HepG2 (cell line): ENCODE results near the gene FBXO41. TPM values are rescaled to one million over a fixed set of nuclear protein-coding genes. Genes with fewer than 3 reads are reported as not detected.

Source experiments
- FOXA1 ChIP-seq, 2 experiments: fragments of 450-650 bp in 1 of 2; sonication (generic) in 1 of 2; formaldehyde crosslinking in 1 of 2; IDR thresholded peaks; 2 replicates each; pipeline versions ENCODE4 v1.4.0 to v1.6.1; 2016 to 2020; ENCODE audit warnings: missing genetic modification reagents in 1 of 2
- POLR2A ChIP-seq, 2 experiments: IDR thresholded peaks; 2 replicates each; pipeline ENCODE4 v1.6.1; 2011; ENCODE audit warnings: low read depth in 2 of 2, low read length in 2 of 2, mild to moderate bottlenecking in 1 of 2, moderate library complexity in 1 of 2; ENCODE audit not compliant: insufficient read depth in 1 of 2
- RXRA ChIP-seq: sonication (generic); formaldehyde crosslinking; IDR thresholded peaks from 2 replicates; pipeline ENCODE4 v1.5.1; 2020; ENCODE audit warnings: missing genetic modification reagents
- SIN3A ChIP-seq: IDR thresholded peaks from 2 replicates; pipeline ENCODE4 v1.6.1; 2011; ENCODE audit warnings: low read depth, mild to moderate bottlenecking, control low read depth, low read length, borderline replicate concordance
- TBX2 ChIP-seq: sonication (generic); formaldehyde crosslinking; IDR thresholded peaks from 2 replicates; pipeline ENCODE4 v1.5.0; 2020; ENCODE audit warnings: missing genetic modification reagents, mild to moderate bottlenecking, borderline replicate concordance
- ZEB1 ChIP-seq: IDR thresholded peaks from 2 replicates; pipeline ENCODE4 v1.6.1; 2012; ENCODE audit warnings: mild to moderate bottlenecking, low read depth, inconsistent platforms; ENCODE audit not compliant: insufficient replicate concordance
- ZNF121 ChIP-seq: sonication (generic); formaldehyde crosslinking; IDR thresholded peaks from 2 replicates; pipeline ENCODE4 v1.5.0; 2020; ENCODE audit warnings: mild to moderate bottlenecking, missing genetic modification reagents
- ZNF180 ChIP-seq: sonication (generic); formaldehyde crosslinking; IDR thresholded peaks from 2 replicates; pipeline ENCODE4 v1.4.0; 2020; ENCODE audit warnings: low read depth, missing genetic modification reagents, borderline replicate concordance
- ZNF3 ChIP-seq: IDR thresholded peaks from 2 replicates; pipeline ENCODE4 v1.7.0; 2017; ENCODE audit warnings: inconsistent platforms
- polyA plus RNA-seq, 8 experiments: library from polyadenylated mRNA; depleted of rRNA in 3 of 8; stranded (reverse) in 7 of 8; unstranded in 1 of 8; fragments of >200 nt; fragmentation: Illumina TruSeq in 4 of 8; extraction: Trizol in 4 of 8; gene quantifications; 2 replicates each; pipeline versions ENCODE4 v1.2.1 to v1.2.3, GENCODE V29; 2011 to 2016; ENCODE audit warnings: low read depth in 4 of 8, missing spikeins in 1 of 8, mixed read lengths in 1 of 8; ENCODE audit not compliant: insufficient read depth in 1 of 8
- total RNA-seq, 5 experiments: library from RNA; depleted of rRNA; stranded (reverse); fragments of >200 nt; fragmentation: Illumina TruSeq; extraction: Trizol; gene quantifications; 2 replicates each; pipeline ENCODE4 v1.2.3, GENCODE V29; 2016; ENCODE audit warnings: low read depth in 1 of 5
- TF ChIP-seq, protein P1 (sequence below): sonication (generic); formaldehyde crosslinking; IDR thresholded peaks from 2 replicates; pipeline ENCODE4 v1.5.0; 2020; ENCODE audit warnings: mild to moderate bottlenecking, missing genetic modification reagents, borderline replicate concordance
- TF ChIP-seq, protein P2 (sequence below), 2 experiments: IDR thresholded peaks; 2 replicates each; pipeline ENCODE4 v1.6.1; 2011 to 2012; ENCODE audit warnings: low read length in 2 of 2, borderline replicate concordance in 1 of 2, low read depth in 1 of 2, mild to moderate bottlenecking in 1 of 2, moderate library complexity in 1 of 2
- TF ChIP-seq, protein P3 (sequence below): sonication (generic); formaldehyde crosslinking; IDR thresholded peaks from 2 replicates; pipeline ENCODE4 v1.5.0; 2020; ENCODE audit warnings: mild to moderate bottlenecking, missing genetic modification reagents
- TF ChIP-seq, protein P4 (sequence below): sonication (generic); formaldehyde crosslinking; IDR thresholded peaks from 2 replicates; pipeline ENCODE4 v1.4.0; 2020; ENCODE audit warnings: mild to moderate bottlenecking, missing genetic modification reagents
- TF ChIP-seq, protein P5 (sequence below): sonication (generic); IDR thresholded peaks from 2 replicates; pipeline ENCODE4 v1.6.1; 2016; ENCODE audit warnings: low read depth, borderline replicate concordance

FBXO41 gene
- total and polyA plus RNA-seq, 2 of the 13 experiments (the other 11 are each of a cell fraction or from before 2014, with no cell fraction given) = 4.2 to 10.3 TPM

DNA sequence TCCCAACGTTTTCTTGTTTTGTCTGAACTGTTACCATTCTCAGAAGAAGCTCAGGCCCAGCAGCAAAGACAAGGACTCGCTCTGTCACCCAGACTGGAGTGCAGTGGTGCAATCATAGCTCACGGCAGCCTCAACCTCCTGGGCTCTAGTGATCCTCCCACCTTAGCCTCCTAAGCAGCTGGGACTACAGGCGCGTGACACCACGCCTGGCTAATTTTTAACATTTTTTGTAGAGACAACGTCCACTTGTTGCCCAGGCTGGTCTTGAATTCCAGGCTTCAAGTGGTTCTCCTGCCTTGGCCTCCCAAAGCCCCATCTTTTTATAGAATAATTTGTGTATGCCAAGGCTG, 72.2 kb downstream of the FBXO41 start (continued):
- TF ChIP-seq, protein P1, sequence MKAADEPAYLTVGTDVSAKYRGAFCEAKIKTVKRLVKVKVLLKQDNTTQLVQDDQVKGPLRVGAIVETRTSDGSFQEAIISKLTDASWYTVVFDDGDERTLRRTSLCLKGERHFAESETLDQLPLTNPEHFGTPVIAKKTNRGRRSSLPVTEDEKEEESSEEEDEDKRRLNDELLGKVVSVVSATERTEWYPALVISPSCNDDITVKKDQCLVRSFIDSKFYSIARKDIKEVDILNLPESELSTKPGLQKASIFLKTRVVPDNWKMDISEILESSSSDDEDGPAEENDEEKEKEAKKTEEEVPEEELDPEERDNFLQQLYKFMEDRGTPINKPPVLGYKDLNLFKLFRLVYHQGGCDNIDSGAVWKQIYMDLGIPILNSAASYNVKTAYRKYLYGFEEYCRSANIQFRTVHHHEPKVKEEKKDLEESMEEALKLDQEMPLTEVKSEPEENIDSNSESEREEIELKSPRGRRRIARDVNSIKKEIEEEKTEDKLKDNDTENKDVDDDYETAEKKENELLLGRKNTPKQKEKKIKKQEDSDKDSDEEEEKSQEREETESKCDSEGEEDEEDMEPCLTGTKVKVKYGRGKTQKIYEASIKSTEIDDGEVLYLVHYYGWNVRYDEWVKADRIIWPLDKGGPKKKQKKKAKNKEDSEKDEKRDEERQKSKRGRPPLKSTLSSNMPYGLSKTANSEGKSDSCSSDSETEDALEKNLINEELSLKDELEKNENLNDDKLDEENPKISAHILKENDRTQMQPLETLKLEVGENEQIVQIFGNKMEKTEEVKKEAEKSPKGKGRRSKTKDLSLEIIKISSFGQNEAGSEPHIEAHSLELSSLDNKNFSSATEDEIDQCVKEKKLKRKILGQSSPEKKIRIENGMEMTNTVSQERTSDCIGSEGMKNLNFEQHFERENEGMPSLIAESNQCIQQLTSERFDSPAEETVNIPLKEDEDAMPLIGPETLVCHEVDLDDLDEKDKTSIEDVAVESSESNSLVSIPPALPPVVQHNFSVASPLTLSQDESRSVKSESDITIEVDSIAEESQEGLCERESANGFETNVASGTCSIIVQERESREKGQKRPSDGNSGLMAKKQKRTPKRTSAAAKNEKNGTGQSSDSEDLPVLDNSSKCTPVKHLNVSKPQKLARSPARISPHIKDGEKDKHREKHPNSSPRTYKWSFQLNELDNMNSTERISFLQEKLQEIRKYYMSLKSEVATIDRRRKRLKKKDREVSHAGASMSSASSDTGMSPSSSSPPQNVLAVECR = 0 out of 2 replicates have a peak, but pooled peaks have one; percentile 11
- TF ChIP-seq ZNF121 (CRISPR knock-in tag) = no peak
- no peak for TF ChIP-seq TBX2 (CRISPR knock-in tag)
- TF ChIP-seq, protein P2, sequence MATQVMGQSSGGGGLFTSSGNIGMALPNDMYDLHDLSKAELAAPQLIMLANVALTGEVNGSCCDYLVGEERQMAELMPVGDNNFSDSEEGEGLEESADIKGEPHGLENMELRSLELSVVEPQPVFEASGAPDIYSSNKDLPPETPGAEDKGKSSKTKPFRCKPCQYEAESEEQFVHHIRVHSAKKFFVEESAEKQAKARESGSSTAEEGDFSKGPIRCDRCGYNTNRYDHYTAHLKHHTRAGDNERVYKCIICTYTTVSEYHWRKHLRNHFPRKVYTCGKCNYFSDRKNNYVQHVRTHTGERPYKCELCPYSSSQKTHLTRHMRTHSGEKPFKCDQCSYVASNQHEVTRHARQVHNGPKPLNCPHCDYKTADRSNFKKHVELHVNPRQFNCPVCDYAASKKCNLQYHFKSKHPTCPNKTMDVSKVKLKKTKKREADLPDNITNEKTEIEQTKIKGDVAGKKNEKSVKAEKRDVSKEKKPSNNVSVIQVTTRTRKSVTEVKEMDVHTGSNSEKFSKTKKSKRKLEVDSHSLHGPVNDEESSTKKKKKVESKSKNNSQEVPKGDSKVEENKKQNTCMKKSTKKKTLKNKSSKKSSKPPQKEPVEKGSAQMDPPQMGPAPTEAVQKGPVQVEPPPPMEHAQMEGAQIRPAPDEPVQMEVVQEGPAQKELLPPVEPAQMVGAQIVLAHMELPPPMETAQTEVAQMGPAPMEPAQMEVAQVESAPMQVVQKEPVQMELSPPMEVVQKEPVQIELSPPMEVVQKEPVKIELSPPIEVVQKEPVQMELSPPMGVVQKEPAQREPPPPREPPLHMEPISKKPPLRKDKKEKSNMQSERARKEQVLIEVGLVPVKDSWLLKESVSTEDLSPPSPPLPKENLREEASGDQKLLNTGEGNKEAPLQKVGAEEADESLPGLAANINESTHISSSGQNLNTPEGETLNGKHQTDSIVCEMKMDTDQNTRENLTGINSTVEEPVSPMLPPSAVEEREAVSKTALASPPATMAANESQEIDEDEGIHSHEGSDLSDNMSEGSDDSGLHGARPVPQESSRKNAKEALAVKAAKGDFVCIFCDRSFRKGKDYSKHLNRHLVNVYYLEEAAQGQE (IDR thresholded peaks at IDR 0.05; ENCODE audit: borderline replicate concordance in 1 of 2, low read depth in 1 of 2, low read length in 2 of 2) = no peak
- TF ChIP-seq SIN3A = no peak
- TF ChIP-seq, protein P3, sequence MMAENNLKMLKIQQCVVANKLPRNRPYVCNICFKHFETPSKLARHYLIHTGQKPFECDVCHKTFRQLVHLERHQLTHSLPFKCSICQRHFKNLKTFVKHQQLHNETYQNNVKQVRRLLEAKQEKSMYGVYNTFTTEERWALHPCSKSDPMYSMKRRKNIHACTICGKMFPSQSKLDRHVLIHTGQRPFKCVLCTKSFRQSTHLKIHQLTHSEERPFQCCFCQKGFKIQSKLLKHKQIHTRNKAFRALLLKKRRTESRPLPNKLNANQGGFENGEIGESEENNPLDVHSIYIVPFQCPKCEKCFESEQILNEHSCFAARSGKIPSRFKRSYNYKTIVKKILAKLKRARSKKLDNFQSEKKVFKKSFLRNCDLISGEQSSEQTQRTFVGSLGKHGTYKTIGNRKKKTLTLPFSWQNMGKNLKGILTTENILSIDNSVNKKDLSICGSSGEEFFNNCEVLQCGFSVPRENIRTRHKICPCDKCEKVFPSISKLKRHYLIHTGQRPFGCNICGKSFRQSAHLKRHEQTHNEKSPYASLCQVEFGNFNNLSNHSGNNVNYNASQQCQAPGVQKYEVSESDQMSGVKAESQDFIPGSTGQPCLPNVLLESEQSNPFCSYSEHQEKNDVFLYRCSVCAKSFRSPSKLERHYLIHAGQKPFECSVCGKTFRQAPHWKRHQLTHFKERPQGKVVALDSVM (CRISPR knock-in tag) = peak; percentile 98
- peak; percentile 75; the same call in 1 of the 2 replicates for TF ChIP-seq ZNF3 (CRISPR knock-in tag)
- TF ChIP-seq, protein P4, sequence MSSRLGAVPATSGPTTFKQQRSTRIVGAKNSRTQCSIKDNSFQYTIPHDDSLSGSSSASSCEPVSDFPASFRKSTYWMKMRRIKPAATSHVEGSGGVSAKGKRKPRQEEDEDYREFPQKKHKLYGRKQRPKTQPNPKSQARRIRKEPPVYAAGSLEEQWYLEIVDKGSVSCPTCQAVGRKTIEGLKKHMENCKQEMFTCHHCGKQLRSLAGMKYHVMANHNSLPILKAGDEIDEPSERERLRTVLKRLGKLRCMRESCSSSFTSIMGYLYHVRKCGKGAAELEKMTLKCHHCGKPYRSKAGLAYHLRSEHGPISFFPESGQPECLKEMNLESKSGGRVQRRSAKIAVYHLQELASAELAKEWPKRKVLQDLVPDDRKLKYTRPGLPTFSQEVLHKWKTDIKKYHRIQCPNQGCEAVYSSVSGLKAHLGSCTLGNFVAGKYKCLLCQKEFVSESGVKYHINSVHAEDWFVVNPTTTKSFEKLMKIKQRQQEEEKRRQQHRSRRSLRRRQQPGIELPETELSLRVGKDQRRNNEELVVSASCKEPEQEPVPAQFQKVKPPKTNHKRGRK (CRISPR knock-in tag) = no peak
- TF ChIP-seq FOXA1 (IDR thresholded peaks at IDR 0.05) = no peak
- no peak for TF ChIP-seq FOXA1 (CRISPR knock-in tag; IDR thresholded peaks at IDR 0.05)
- TF ChIP-seq ZEB1 = no peak
- no peak for TF ChIP-seq POLR2A (IDR thresholded peaks at IDR 0.05; ENCODE audit: insufficient read depth in 1 of 2, low read depth in 2 of 2, low read length in 2 of 2)
- no peak for TF ChIP-seq ZNF180
- no peak for TF ChIP-seq RXRA (CRISPR knock-in tag)
- TF ChIP-seq, protein P5, sequence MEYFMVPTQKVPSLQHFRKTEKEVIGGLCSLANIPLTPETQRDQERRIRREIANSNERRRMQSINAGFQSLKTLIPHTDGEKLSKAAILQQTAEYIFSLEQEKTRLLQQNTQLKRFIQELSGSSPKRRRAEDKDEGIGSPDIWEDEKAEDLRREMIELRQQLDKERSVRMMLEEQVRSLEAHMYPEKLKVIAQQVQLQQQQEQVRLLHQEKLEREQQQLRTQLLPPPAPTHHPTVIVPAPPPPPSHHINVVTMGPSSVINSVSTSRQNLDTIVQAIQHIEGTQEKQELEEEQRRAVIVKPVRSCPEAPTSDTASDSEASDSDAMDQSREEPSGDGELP = no peak
